PC-3 (cell line): ENCODE results near the gene DSTN.

Source experiments
- CTCF ChIP-seq: fragments of 300-600 bp; sonication (generic); conservative IDR thresholded peaks from 2 replicates; pipeline ENCODE4 v1.5.1; 2017; ENCODE audit warnings: antibody characterized with exemption, low read depth, mild to moderate bottlenecking, low read length
- EZH2 ChIP-seq: fragments of 300-600 bp; sonication (generic); IDR thresholded peaks from one replicate; pipeline ENCODE4 v1.6.1; 2017; ENCODE audit warnings: antibody characterized with exemption, mild to moderate bottlenecking, low read length; ENCODE audit not compliant: unreplicated experiment

- TF ChIP-seq CTCF (no peak), EZH2 (no peak)
Measured at GRCh38 chr20:17652411-17652810, 82.5 kb downstream of the DSTN start.
